GM06990 (cell line): ENCODE data around the gene SPATA24.
A peak's percentile ranks its signal among the peaks of the same experiment; 100 is the strongest.

Source experiments
- DNase-seq: peaks from one replicate; pipeline ENCODE4 v3.0.0-alpha.2; 2011; ENCODE audit not compliant: insufficient read length; ENCODE audit errors: extremely low read depth
- H3K27me3 ChIP-seq: replicated peaks from 2 replicates; pipeline ENCODE4 v1.6.0; 2011; ENCODE audit warnings: low read length; ENCODE audit not compliant: control insufficient read depth, insufficient read depth
- H3K36me3 ChIP-seq: 2 replicates; pipeline ENCODE4 v1.5.1; 2011; ENCODE audit warnings: low read length; ENCODE audit not compliant: control insufficient read depth, insufficient read depth
- H3K4me3 ChIP-seq: replicated peaks from 2 replicates; pipeline ENCODE4 v1.5.1; 2011; ENCODE audit warnings: low read depth, mild to moderate bottlenecking, control low read depth, low read length
- TF ChIP-seq, protein P1 (sequence below): IDR thresholded peaks from 2 replicates; pipeline ENCODE4 v1.5.1; 2011; ENCODE audit warnings: low read length, control low read depth, mild to moderate bottlenecking, inconsistent platforms; ENCODE audit not compliant: insufficient read depth, poor library complexity, severe bottlenecking

SPATA24 gene

DNA sequence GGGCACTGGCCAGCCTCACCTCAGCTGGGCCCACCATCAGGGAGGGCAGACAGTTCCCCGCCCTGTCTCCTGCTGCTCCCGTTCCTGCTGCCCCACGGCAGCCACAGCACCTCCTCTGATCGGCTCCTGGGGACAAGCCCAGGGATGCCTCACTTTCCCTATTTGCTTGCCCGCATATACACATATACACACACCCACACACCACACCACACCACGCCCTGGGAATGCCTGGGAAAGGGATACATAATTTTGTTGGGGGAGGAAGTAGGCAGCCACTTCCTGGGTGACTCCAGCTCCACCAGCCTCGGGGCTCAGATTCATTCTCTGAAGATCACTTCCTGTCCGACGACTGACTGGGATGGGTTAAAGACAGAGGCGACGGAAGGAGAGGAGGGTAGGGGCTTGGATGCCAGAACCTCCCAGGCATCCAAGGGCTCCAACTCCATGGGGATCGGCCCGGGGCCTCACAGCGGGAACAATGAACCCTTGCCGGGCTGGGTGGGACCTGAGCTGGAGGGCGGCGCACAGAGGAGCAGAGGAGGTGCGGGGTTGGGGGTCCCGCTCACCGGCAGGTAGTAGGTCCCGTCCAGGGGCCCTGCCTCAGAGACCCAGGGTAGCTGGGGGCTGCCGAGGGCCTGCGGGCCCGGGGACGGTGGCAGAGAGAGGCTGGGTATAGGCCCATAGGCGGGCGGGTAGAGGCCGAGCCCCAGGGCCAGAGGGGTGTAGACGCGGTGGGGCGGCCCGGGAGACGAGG is 12.1 kb downstream of the SPATA24 start:
- peaks cover 7% of the 10 kb centered on the region for H3K36me3 ChIP-seq
- H3K4me3 ChIP-seq = peak overlapping the region; percentile 68
- H3K27me3 ChIP-seq = no peaks in the 10 kb centered on the region
- TF ChIP-seq, protein P1, sequence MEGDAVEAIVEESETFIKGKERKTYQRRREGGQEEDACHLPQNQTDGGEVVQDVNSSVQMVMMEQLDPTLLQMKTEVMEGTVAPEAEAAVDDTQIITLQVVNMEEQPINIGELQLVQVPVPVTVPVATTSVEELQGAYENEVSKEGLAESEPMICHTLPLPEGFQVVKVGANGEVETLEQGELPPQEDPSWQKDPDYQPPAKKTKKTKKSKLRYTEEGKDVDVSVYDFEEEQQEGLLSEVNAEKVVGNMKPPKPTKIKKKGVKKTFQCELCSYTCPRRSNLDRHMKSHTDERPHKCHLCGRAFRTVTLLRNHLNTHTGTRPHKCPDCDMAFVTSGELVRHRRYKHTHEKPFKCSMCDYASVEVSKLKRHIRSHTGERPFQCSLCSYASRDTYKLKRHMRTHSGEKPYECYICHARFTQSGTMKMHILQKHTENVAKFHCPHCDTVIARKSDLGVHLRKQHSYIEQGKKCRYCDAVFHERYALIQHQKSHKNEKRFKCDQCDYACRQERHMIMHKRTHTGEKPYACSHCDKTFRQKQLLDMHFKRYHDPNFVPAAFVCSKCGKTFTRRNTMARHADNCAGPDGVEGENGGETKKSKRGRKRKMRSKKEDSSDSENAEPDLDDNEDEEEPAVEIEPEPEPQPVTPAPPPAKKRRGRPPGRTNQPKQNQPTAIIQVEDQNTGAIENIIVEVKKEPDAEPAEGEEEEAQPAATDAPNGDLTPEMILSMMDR = no peak
- DNase-seq = peak; percentile 52

DNA sequence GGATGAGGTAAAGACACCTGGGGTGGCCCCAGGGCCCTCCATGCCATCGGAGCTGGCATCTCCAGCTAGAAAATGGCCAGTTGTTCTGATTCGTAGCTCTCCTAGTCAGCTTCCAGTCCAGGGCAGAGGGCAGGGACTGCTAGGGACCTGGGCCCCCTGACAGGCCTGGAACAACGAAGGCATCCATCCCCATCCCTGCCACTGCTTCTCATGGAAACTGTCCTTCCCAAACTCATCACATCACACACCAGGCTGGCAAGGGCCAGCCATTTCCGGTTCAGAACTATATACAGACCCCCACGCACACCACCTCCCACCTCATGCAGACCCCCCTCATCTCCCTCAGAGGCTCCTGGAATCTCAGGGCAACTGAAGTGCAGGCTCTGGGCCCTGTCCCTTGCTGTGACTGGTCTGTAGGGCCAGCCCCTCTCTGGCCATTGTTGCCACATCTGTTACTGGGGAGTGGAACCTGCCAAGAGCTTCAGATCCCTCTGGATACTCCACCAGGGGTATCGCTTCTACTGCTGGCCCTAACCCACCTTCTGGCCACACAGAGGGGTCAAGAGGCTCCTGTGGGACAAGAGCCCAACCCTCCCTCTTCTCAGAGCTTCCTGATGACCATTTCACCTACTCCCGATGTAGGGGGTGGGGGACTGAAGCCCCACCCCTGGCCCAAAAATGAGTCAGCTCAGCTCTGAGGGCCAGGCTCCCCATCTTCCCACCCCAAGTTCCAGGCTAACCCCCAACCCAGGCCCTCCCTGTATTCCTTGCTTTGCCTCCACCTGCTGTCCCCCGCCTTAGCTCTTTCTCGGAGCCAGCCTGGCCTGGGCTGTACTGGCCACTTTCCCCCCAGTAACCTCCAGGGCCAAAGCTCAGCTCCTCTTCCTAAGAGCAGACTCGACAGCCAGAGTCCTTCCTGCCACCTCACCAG is 13.0 kb downstream of the SPATA24 start:
- Histone ChIP-seq H3K27me3 (no peaks in the 10 kb centered on the region), H3K4me3 (peak overlapping the region; percentile 68)
- TF ChIP-seq, protein P1 = no peak

DNA sequence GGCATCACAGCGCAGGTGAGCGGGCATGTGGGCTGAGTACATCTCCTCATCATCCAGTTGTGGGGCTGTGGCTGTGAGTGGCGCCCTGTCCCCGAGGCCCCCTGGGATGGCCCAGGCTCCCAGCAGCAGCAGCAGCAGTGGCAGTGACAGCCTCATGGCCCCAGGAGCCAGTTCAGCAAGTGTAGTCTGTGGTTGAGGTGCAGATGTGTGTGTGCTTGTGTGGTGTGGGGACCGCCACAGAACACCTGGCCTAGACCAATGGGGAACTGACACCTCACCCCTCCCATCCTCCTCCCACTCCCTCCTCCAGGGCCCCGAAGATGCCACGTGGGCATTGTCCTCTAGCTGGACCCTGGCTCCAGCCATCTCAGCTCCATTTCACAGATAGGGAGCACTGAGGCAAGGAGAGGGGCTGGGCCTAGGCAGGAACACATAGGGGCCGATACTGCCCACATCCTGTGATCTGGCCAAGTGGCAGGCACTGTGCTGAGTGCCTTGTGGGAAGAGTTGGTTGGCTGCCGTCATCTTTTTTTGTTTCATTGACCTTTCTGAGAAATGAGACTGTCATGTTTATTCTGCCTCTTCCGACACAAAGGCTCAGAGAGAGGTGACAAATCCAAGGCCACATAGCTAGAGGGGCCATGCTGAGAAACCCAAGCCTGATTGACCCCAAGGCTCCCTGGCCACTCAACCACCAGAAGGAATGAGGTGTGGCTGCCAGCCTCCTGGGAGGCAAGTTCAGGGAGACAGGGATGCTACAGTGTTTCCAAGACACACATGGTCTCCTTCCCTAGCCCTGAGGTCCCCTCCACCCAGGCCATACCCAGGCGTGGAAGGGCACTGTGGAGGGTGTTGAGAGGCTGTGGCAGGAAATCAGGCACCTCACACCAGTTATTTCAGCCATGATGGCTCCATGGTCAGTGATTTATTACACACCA is 13.9 kb downstream of the SPATA24 start, which contains the start of gene MZB1:
Gene MZB1, minus strand, starts transcription at position 213 of the 938 bp plus-strand sequence. Its CDS starts 57 bp downstream, at position 156.
- peak within 1 kb of the TSS; percentile 82 for H3K4me3 ChIP-seq
- DNase-seq = peak; percentile 91
- H3K27me3 ChIP-seq = no peaks in the 10 kb centered on the region
- peaks cover 6% of the 10 kb centered on the region for H3K36me3 ChIP-seq
- TF ChIP-seq, protein P1 = no peak

More for the DNA sequence above, 13.0 kb downstream of the SPATA24 start:
- DNase-seq = no peak
- H3K36me3 ChIP-seq = peaks cover 7% of the 10 kb centered on the region

DNA sequence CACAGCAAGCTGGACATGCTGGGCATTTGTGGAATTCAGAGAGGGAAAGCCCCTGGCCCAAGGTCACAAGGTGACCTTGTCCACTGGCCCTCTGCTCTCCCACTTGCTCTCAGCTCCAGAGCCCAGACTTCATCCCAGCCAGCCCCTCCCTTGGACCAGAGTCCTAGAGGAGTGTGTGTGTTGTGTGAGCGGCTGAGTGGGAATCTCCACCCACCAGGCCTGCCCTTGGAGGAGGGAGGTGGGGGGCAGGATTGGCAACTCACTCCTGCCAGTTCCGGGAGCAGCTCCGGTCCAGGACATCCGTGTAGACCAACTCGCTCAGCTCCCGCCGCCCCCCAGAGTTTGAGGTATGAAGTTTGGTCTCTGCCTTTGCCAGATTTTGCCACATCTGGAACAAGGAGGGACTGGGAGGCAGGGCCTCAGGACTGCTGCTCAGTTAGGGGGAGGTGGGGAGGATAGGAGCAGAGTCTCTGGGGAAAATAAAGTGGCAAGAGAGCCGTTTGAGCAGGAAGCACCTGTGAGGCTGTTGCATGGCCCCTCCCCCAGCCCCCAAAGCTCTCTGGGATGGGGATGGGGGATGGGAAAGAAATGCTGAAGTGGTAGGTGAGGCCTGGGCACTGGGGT is 15.6 kb downstream of the SPATA24 start:
- no peaks in the 10 kb centered on the region for H3K27me3 ChIP-seq
- peaks cover 6% of the 10 kb centered on the region for H3K36me3 ChIP-seq
- TF ChIP-seq, protein P1 = no peak
- peak; percentile 73 for DNase-seq
- H3K4me3 ChIP-seq = peak overlapping the region; percentile 82
